ENCODE results near the gene MXD3.

MXD3 gene

DNA sequence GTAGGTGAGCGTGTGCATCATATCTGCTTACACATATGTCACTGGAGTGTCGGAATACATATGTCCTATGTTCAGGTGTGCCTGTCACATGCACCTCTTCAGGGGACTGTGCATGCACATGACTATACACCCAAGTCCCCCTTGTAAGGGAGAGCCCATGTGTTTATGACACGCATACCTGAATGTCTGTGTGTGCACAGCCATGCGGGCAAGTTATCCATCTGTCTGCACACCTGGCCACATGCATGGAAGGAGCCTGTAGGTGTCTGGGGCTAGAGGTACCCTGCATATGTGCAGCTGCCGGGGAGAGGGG, 45.4 kb upstream of the MXD3 start:
- Histone ChIP-seq H2AFZ (ENCODE audit: low read length) (peak overlapping the region; percentile 79), H3K27me3 (replicated peaks; ENCODE audit: insufficient read depth, low read length) (no peaks in the 10 kb centered on the region), H3K79me2 (ENCODE audit: low read length) (peaks cover 35% of the 10 kb centered on the region), H3K4me1 (ENCODE audit: low read length) (peaks cover 50% of the 10 kb centered on the region), H3K9me2 (replicated peaks; ENCODE audit: insufficient read depth, low read length) (no peaks in the 10 kb centered on the region), H3K9me3 (replicated peaks; ENCODE audit: insufficient read depth, low read length) (no peaks in the 10 kb centered on the region), H3K9ac (ENCODE audit: low read length) (peak overlapping the region; percentile 94; the same call in 1 of the 2 replicates), H3K36me3 (replicated peaks; ENCODE audit: insufficient read depth, low read length) (no peaks in the 10 kb centered on the region), H3K4me2 (ENCODE audit: low read depth, low read length) (peak overlapping the region; percentile 91), H3K4me3 (ENCODE audit: low read length) (peak overlapping the region; percentile 97), H3K27ac (ENCODE audit: low read length) (peak overlapping the region; percentile 92; the same call in 1 of the 2 replicates), H3F3A (ENCODE audit: insufficient read depth, low read length) (peaks cover 9% of the 10 kb centered on the region; the same call in 1 of the 2 replicates), H4K20me1 (ENCODE audit: insufficient read depth, low read length) (no peaks in the 10 kb centered on the region)
- TF ChIP-seq EZH2 (optimal IDR thresholded peaks at IDR 0.05; ENCODE audit: low read depth, low read length) (no peak), EZH2phosphoT487 (IDR thresholded peaks at IDR 0.05; ENCODE audit: low read length) (no peak)
- TF ChIP-seq, protein P1, sequence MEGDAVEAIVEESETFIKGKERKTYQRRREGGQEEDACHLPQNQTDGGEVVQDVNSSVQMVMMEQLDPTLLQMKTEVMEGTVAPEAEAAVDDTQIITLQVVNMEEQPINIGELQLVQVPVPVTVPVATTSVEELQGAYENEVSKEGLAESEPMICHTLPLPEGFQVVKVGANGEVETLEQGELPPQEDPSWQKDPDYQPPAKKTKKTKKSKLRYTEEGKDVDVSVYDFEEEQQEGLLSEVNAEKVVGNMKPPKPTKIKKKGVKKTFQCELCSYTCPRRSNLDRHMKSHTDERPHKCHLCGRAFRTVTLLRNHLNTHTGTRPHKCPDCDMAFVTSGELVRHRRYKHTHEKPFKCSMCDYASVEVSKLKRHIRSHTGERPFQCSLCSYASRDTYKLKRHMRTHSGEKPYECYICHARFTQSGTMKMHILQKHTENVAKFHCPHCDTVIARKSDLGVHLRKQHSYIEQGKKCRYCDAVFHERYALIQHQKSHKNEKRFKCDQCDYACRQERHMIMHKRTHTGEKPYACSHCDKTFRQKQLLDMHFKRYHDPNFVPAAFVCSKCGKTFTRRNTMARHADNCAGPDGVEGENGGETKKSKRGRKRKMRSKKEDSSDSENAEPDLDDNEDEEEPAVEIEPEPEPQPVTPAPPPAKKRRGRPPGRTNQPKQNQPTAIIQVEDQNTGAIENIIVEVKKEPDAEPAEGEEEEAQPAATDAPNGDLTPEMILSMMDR (IDR thresholded peaks at IDR 0.05; ENCODE audit: low read length): no peak
- no peak for DNase-seq

DNA sequence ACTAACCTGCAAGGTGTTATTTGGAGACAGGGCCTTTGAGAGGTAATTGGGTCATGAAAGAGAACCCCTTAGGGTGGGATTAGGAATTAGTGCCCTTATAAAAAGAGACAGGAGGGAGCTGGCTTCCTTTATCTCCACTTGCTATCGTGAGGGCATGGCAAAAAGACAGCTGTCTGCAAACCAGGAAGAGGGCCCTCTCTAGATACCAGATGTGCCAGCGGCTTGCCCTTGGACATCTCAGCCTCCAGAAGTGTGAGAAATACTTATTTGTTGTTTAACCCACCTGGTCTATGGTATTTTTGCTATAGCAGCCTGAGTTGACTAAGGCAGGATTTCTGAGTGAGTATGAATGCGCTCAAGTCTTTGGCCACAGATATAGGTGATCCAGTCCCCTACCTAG, 45.0 kb upstream of the MXD3 start:
- H3K79me2 ChIP-seq (ENCODE audit: low read length): peaks cover 34% of the 10 kb centered on the region
- no peaks in the 10 kb centered on the region for H3K9me3 ChIP-seq (replicated peaks; ENCODE audit: insufficient read depth, low read length)
- H3F3A ChIP-seq (ENCODE audit: insufficient read depth, low read length): peaks cover 6% of the 10 kb centered on the region; the same call in 1 of the 2 replicates
- H3K36me3 ChIP-seq (replicated peaks; ENCODE audit: insufficient read depth, low read length): no peaks in the 10 kb centered on the region
- peak overlapping the region; percentile 92; the same call in 1 of the 2 replicates for H3K27ac ChIP-seq (ENCODE audit: low read length)
- peaks cover 46% of the 10 kb centered on the region for H3K4me1 ChIP-seq (ENCODE audit: low read length)
- no peaks in the 10 kb centered on the region for H3K9me2 ChIP-seq (replicated peaks; ENCODE audit: insufficient read depth, low read length)
- H3K27me3 ChIP-seq (replicated peaks; ENCODE audit: insufficient read depth, low read length): no peaks in the 10 kb centered on the region
- no peak for DNase-seq
- no peaks in the 10 kb centered on the region for H4K20me1 ChIP-seq (ENCODE audit: insufficient read depth, low read length)
- peak overlapping the region; percentile 79; the same call in 1 of the 2 replicates for H2AFZ ChIP-seq (ENCODE audit: low read length)
- TF ChIP-seq, protein P1 (IDR thresholded peaks at IDR 0.05; ENCODE audit: low read length): no peak
- no peak for TF ChIP-seq EZH2 (optimal IDR thresholded peaks at IDR 0.05; ENCODE audit: low read depth, low read length)
- TF ChIP-seq EZH2phosphoT487 (IDR thresholded peaks at IDR 0.05; ENCODE audit: low read length): no peak
- H3K9ac ChIP-seq (ENCODE audit: low read length): 0 out of 2 replicates have a peak overlapping the region, but pooled peaks have one; percentile 94
- H3K4me3 ChIP-seq (ENCODE audit: low read length): no peak overlapping the region
- H3K4me2 ChIP-seq (ENCODE audit: low read depth, low read length): peak overlapping the region; percentile 91; the same call in 1 of the 2 replicates

DNA sequence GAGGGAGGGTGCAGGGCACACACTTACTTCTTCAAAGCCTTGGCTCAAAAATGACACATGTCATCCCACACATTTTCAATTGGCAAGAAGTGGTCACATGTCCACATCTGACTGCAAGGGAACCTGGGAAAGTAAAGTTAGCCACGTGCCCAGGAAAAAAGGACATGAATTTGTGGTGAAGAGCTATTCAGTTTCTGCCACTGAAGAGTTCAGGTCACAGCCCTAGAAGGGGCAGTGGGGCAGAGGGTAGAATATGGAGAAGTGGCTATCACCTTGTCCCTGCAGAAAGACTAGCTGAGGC, 44.1 kb upstream of the MXD3 start:
- H3K4me3 ChIP-seq (ENCODE audit: low read length): no peak overlapping the region
- H3K9ac ChIP-seq (ENCODE audit: low read length): no peak overlapping the region
- H3K9me2 ChIP-seq (replicated peaks; ENCODE audit: insufficient read depth, low read length): no peaks in the 10 kb centered on the region
- DNase-seq: no peak
- H3K9me3 ChIP-seq (replicated peaks; ENCODE audit: insufficient read depth, low read length): no peaks in the 10 kb centered on the region
- no peaks in the 10 kb centered on the region for H3K27me3 ChIP-seq (replicated peaks; ENCODE audit: insufficient read depth, low read length)
- H3K79me2 ChIP-seq (ENCODE audit: low read length): peaks cover 35% of the 10 kb centered on the region
- H3K36me3 ChIP-seq (replicated peaks; ENCODE audit: insufficient read depth, low read length): no peaks in the 10 kb centered on the region
- TF ChIP-seq, protein P1 (IDR thresholded peaks at IDR 0.05; ENCODE audit: low read length): no peak
- no peak for TF ChIP-seq EZH2 (optimal IDR thresholded peaks at IDR 0.05; ENCODE audit: low read depth, low read length)
- TF ChIP-seq EZH2phosphoT487 (IDR thresholded peaks at IDR 0.05; ENCODE audit: low read length): no peak
- H4K20me1 ChIP-seq (ENCODE audit: insufficient read depth, low read length): no peaks in the 10 kb centered on the region
- H3K27ac ChIP-seq (ENCODE audit: low read length): no peak overlapping the region
- H3K4me1 ChIP-seq (ENCODE audit: low read length): peaks cover 37% of the 10 kb centered on the region
- H3K4me2 ChIP-seq (ENCODE audit: low read depth, low read length): no peak overlapping the region
- peaks cover 7% of the 10 kb centered on the region; the same call in 1 of the 2 replicates for H3F3A ChIP-seq (ENCODE audit: insufficient read depth, low read length)
- no peak overlapping the region for H2AFZ ChIP-seq (ENCODE audit: low read length)

Measured in MM.1S (cell line).